Endothelial cell of umbilical vein (primary cell): ENCODE results near the gene ZFYVE26. TPM values are rescaled to one million over a fixed set of nuclear protein-coding genes. Genes with fewer than 3 reads are reported as not detected.

Experiments
- BruUV-seq: library from RNA; stranded (reverse); fragments of 400-500 nt; replicated peaks from 2 replicates; lab custom pipeline; 2021; lab: Mats Ljungman, UMichigan
- CTCF ChIA-PET: fragments of 300-600, 350-600 bp; sonication (Branson Sonifier 250); formaldehyde crosslinking; loops from one replicate; lab custom pipeline; 2021; ENCODE audit warnings: antibody characterized with exemption, inconsistent platforms; lab: Charles Lee
- POLR2A ChIA-PET: fragments of 300-600, 350-600 bp; sonication (Branson Sonifier 250); formaldehyde crosslinking; loops from one replicate; lab custom pipeline; 2021; ENCODE audit warnings: antibody characterized with exemption, inconsistent platforms; lab: Charles Lee
- DNase-seq: peaks from one replicate; pipeline ENCODE4 v3.0.0-alpha.2; 2011; ENCODE audit warnings: low read depth, low spot score
- FAIRE-seq: peaks from 2 replicates; lab custom pipeline; 2011; peaks lifted over from hg19 to GRCh38; lab: Jason Lieb, UNC
- H2AFZ ChIP-seq: 2 replicates; pipeline ENCODE4 v1.6.0; 2012; ENCODE audit warnings: low read depth, low read length, control low read depth, inconsistent platforms
- H3K27ac ChIP-seq: 2 replicates; pipeline ENCODE4 v1.5.1; 2011; ENCODE audit warnings: low read depth, mild to moderate bottlenecking, control low read depth, low read length, moderate library complexity; ENCODE audit not compliant: insufficient read depth
- H3K27me3 ChIP-seq, 2 experiments: 2 replicates each; pipeline versions ENCODE4 v1.6.0 to v1.6.1; 2011; ENCODE audit warnings: low read length in 2 of 2, mixed read lengths in 1 of 2; ENCODE audit not compliant: control insufficient read depth in 2 of 2, insufficient read depth in 2 of 2
- H3K36me3 ChIP-seq, 2 experiments: 2 replicates in 1 of 2; 3 replicates in 1 of 2; pipeline ENCODE4 v1.5.1; 2011; ENCODE audit warnings: low read length in 2 of 2, mild to moderate bottlenecking in 1 of 2, moderate library complexity in 1 of 2; ENCODE audit not compliant: control insufficient read depth in 2 of 2, insufficient read depth in 2 of 2; ENCODE audit errors: extremely low read depth in 1 of 2
- H3K4me1 ChIP-seq: 3 replicates; pipeline ENCODE4 v1.5.1; 2011; ENCODE audit warnings: mild to moderate bottlenecking, low read length; ENCODE audit not compliant: control insufficient read depth, insufficient read depth; ENCODE audit errors: extremely low read depth
- H3K4me2 ChIP-seq: 2 replicates; pipeline ENCODE4 v1.6.1; 2011; ENCODE audit warnings: low read length, control low read depth, mixed read lengths; ENCODE audit not compliant: insufficient read depth
- H3K4me3 ChIP-seq, 3 experiments: fragments of 200-600 bp in 1 of 3; sonication (generic), shearing (Covaris generic) in 1 of 3; replicated peaks in 1 of 3; 2 replicates each; pipeline ENCODE4 v1.5.1; 2011 to 2016; ENCODE audit warnings: control low read depth in 3 of 3, low read length in 3 of 3, mild to moderate bottlenecking in 2 of 3, inconsistent platforms in 1 of 3, low read depth in 1 of 3, moderate library complexity in 1 of 3; ENCODE audit not compliant: insufficient read depth in 1 of 3
- H3K79me2 ChIP-seq: 2 replicates; pipeline ENCODE4 v1.6.0; 2012; ENCODE audit warnings: low read length, inconsistent platforms; ENCODE audit not compliant: control insufficient read depth, insufficient read depth
- H3K9ac ChIP-seq: replicated peaks from 2 replicates; pipeline ENCODE3; 2011; ENCODE audit warnings: low read length, control low read depth; ENCODE audit not compliant: insufficient read depth; ENCODE audit errors: extremely low read depth
- H3K9me1 ChIP-seq: replicated peaks from 3 replicates; pipeline ENCODE4 v1.6.0; 2011; ENCODE audit warnings: mild to moderate bottlenecking, low read length; ENCODE audit not compliant: control insufficient read depth, insufficient read depth; ENCODE audit errors: extremely low read depth
- H3K9me3 ChIP-seq: replicated peaks from 2 replicates; pipeline ENCODE4 v1.5.1; 2012; ENCODE audit warnings: low read length, inconsistent platforms; ENCODE audit not compliant: control insufficient read depth, insufficient read depth
- H4K20me1 ChIP-seq: replicated peaks from 2 replicates; pipeline ENCODE3; 2011; ENCODE audit warnings: mild to moderate bottlenecking, low read length; ENCODE audit not compliant: control insufficient read depth, insufficient read depth; ENCODE audit errors: extremely low read depth
- EZH2 ChIP-seq: IDR thresholded peaks from 2 replicates; pipeline ENCODE4 v1.6.1; 2012; ENCODE audit warnings: borderline replicate concordance, low read depth, mild to moderate bottlenecking, moderate library complexity, low read length, inconsistent platforms; ENCODE audit not compliant: severe bottlenecking
- FOS ChIP-seq: IDR thresholded peaks from 2 replicates; pipeline ENCODE4 v1.6.1; 2011; ENCODE audit warnings: mild to moderate bottlenecking, low read length, moderate library complexity, borderline replicate concordance; ENCODE audit not compliant: insufficient read depth
- GATA2 ChIP-seq: IDR thresholded peaks from 2 replicates; pipeline ENCODE4 v1.7.0; 2011; ENCODE audit warnings: low read depth, mild to moderate bottlenecking, moderate library complexity, mixed read lengths, low read length; ENCODE audit not compliant: insufficient read length, insufficient read depth
- JUN ChIP-seq: IDR thresholded peaks from 2 replicates; pipeline ENCODE4 v1.6.1; 2011; ENCODE audit warnings: borderline replicate concordance, low read depth; ENCODE audit not compliant: insufficient read length, insufficient read depth
- MYC ChIP-seq: IDR thresholded peaks from one replicate; pipeline ENCODE4 v1.6.1; 2011; ENCODE audit warnings: mild to moderate bottlenecking, low read depth, low read length
- POLR2A ChIP-seq: IDR thresholded peaks from 2 replicates; pipeline ENCODE4 v1.6.1; 2012; ENCODE audit warnings: low read depth, mild to moderate bottlenecking, control low read depth, low read length
- POLR2AphosphoS5 ChIP-seq: IDR thresholded peaks from 2 replicates; pipeline ENCODE4 v1.6.1; 2012; ENCODE audit warnings: low read depth, mild to moderate bottlenecking, control low read depth, low read length, moderate library complexity; ENCODE audit not compliant: insufficient read depth
- dilution Hi-C: fragments of 300-500 bp; cut with MboI; formaldehyde crosslinking; loops from one replicate; pipeline ENCODE4 v1.15.0; 2019; ENCODE audit warnings: low sequenced_read_pairs; ENCODE audit not compliant: extremely low pct_ligation_motif_present
- intact Hi-C: fragments of 100-400 bp; cut with micrococcal nuclease; formaldehyde crosslinking; loops from one replicate; pipeline ENCODE4 v1.10.0; 2022
- polyA plus RNA-seq, 4 experiments: library from polyadenylated mRNA; depleted of rRNA in 3 of 4; stranded (reverse) in 3 of 4; unstranded in 1 of 4; fragments of >200 nt; gene quantifications; 2 replicates each; pipeline versions ENCODE4 v1.2.1 to v1.2.3, GENCODE V29; 2011 to 2012; ENCODE audit warnings: missing spikeins in 1 of 4
- total RNA-seq: library from RNA; stranded (reverse); gene quantifications from 2 replicates; pipeline ENCODE4 v1.2.3, GENCODE V29; 2021
- TF ChIP-seq, protein P1 (sequence below): IDR thresholded peaks from 2 replicates; pipeline ENCODE4 v1.6.1; 2011; ENCODE audit not compliant: insufficient read depth, insufficient read length
- TF ChIP-seq, protein P2 (sequence below), 2 donors: IDR thresholded peaks; 1 replicate in 1 of 2; 2 replicates in 1 of 2; pipeline ENCODE4 v1.5.1; 2011; ENCODE audit warnings: low read length in 2 of 2, mild to moderate bottlenecking in 2 of 2, moderate library complexity in 2 of 2, control low read depth in 1 of 2, inconsistent platforms in 1 of 2, low read depth in 1 of 2; ENCODE audit not compliant: insufficient read depth in 1 of 2; ENCODE audit errors: extremely low read depth in 1 of 2

Gene ZFYVE26
- total and polyA plus RNA-seq, 2 donors (not counting 3 experiments of a cell fraction or from before 2014, with no cell fraction given), result 15.3 to 26.3 TPM

DNA sequence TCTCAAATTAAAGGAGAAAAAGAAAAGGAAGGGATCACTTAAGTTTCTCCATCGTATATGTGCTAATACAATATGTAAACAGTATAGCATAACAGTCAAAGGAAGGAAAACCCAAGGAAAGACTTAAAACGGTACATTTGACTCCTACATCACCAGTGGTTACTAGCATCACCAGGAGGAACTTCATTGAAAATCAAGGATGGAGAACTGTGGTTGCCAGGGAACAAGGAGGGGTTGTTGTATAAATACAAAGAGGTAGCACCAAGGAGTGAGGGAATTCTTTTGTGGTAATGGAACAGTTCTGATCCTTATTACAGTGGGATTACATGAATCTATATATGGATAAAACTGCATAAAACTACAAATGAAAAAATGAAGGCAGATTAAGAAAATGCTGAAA lies 1.6 kb downstream of the ZFYVE26 start:
- Histone ChIP-seq H3K27ac (no peak overlapping the region), H3K27me3 (no peaks in the 10 kb centered on the region), H3K79me2 (peaks cover 13% of the 10 kb centered on the region), H3K9me1 (no peaks in the 10 kb centered on the region), H3K9me3 (no peaks in the 10 kb centered on the region), H3K4me1 (peaks cover 17% of the 10 kb centered on the region), H3K36me3 (peaks cover 4 to 9% of the 10 kb centered on the region in 2 experiments), H2AFZ (no peak overlapping the region), H4K20me1 (no peaks in the 10 kb centered on the region), H3K9ac (no peak overlapping the region), H3K4me2 (no peak overlapping the region), H3K4me3 (no peak overlapping the region)
- no TSS peak for BruUV-seq
- FAIRE-seq (no peak), DNase-seq (no peak)
- dilution Hi-C loops (no loop called here), intact Hi-C loops (no loop called here)
- TF ChIP-seq EZH2, result no peak
- no peak for TF ChIP-seq POLR2A
- TF ChIP-seq MYC, result no peak
- TF ChIP-seq, protein P1, sequence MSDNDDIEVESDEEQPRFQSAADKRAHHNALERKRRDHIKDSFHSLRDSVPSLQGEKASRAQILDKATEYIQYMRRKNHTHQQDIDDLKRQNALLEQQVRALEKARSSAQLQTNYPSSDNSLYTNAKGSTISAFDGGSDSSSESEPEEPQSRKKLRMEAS, result no peak
- TF ChIP-seq POLR2AphosphoS5, result no peak
- no peak for TF ChIP-seq JUN
- no peak for TF ChIP-seq GATA2
- TF ChIP-seq FOS, result no peak
- TF ChIP-seq, protein P2, sequence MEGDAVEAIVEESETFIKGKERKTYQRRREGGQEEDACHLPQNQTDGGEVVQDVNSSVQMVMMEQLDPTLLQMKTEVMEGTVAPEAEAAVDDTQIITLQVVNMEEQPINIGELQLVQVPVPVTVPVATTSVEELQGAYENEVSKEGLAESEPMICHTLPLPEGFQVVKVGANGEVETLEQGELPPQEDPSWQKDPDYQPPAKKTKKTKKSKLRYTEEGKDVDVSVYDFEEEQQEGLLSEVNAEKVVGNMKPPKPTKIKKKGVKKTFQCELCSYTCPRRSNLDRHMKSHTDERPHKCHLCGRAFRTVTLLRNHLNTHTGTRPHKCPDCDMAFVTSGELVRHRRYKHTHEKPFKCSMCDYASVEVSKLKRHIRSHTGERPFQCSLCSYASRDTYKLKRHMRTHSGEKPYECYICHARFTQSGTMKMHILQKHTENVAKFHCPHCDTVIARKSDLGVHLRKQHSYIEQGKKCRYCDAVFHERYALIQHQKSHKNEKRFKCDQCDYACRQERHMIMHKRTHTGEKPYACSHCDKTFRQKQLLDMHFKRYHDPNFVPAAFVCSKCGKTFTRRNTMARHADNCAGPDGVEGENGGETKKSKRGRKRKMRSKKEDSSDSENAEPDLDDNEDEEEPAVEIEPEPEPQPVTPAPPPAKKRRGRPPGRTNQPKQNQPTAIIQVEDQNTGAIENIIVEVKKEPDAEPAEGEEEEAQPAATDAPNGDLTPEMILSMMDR (IDR thresholded peaks at IDR 0.05; ENCODE audit: extremely low read depth in 1 of 2, insufficient read depth in 1 of 2, low read depth in 1 of 2, low read length in 2 of 2), result no peak
- POLR2A ChIA-PET, result no interaction called here
- CTCF ChIA-PET, result no interaction called here
